ENCODE measurements around the gene NUP133.

- TF ChIP-seq CTCF (IDR thresholded peaks at IDR 0.05; ENCODE audit: low read depth, low read length, poor library complexity, severe bottlenecking) (no peak), EZH2phosphoT487 (IDR thresholded peaks at IDR 0.05; ENCODE audit: borderline replicate concordance, low read length) (no peak)
Observed at GRCh38 chr1:229438021-229438420, 70.1 kb downstream of the NUP133 start.

Data from DOHH2 (cell line).